HG03432 (cell line): ENCODE data around the gene OR14I1.

Experiments
- ATAC-seq: cut with Tn5 transposase; IDR thresholded peaks from one replicate; pipeline ENCODE4 v1.9.1; 2021; ENCODE audit warnings: mild to moderate bottlenecking, moderate library complexity; ENCODE audit not compliant: unreplicated experiment

The OR14I1 gene

DNA sequence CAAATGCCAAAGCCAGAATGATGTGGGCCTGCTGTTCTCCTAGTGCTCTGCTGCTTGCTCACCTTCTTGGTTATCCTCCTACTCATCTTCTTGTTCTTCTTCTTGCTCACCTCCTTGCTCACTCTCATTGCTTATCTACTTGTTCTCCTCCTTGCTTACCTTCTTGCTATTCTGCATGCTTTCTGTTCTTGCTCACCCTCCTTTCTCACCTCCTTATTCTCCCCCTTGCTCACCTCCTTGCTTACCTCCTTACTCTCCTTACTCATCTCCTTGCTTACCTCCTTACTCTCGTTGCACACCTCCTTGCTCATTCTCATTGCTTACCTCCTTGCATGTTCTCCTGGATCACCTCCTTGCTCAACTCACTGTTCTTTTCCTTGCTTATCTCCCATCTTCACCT lies at the start of gene OR14I1:
Gene OR14I1, minus strand, starts transcription at position 53 of the 400 bp plus-strand sequence.
- no peak for ATAC-seq

DNA sequence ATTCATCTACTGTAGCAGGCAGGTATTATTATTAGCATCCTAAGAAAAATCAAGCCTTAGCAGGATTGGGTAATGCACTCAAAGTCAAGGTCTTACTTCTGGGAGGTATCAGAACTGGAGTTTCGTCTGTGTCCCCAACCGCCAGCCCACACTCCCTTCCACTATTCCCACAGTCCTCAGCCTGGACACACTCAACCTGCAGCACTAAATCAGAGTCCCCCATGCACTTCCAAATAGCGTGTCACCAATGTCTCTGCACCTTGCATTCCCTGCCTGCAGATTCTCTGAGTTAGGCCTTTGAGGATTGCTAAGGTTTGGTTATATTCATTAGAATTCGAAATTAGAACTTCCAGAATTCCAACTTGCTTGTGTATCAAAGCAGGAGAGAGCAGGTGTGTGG lies 49.1 kb upstream of the OR14I1 start:
- no peak for ATAC-seq

GRCh38 chr1:248751142-248751541 lies 48.6 kb upstream of the OR14I1 start:
- ATAC-seq, result no peak

GRCh38 chr1:248750496-248750895 lies 47.9 kb upstream of the OR14I1 start:
- ATAC-seq, result no peak

GRCh38 chr1:248748211-248748610 lies 45.6 kb upstream of the OR14I1 start:
- no peak for ATAC-seq

DNA sequence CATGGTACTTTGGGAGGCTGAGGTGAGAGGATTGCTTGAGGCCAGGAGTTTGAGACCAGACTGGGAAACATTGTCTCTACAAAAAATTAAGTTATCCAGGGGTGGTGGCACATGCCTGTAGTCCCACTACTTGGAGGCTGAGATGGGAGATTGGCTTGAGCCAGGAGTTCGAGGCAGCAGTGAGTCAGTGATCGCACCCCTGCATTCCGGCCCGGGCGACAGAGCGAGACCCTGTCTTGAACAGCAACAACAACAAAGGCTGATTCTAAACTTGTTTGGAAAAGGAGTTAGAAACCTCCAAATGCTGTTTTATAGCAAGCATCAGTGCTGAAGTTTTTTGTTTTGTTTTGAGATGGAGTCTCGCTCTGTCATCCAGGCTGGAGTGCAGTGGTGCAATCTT lies 38.3 kb upstream of the OR14I1 start:
- ATAC-seq, result no peak

DNA sequence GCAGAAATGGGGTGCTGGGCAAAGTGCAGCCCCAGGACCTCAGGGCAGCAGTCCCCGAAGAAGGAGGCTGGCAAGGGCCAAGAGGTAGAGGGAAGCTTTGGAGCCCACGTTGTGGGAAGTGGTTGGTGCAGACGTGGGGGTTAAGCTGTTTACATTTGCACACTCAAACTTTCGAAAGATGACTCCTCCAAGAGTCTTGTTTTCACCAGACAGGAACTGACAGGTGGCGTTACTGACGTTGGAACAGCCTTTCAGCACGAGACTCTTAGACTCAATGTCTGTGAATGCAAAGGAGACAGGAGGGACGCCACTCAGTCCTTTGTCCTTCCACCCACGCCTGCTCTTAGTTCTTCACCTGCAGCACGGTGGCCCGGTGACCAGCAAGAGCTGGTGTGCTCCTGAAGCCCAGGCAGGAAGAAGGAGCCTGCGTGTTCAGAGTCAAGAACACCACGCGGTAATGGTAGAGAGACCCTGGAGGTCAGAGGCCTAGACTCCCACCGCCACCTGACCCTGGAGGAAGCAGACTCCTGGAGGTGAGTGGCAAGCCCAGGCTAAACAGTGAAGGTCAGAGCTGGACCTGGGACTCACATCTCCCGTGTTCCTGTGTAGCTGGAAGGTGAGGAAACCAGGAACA lies 37.1 kb upstream of the OR14I1 start:
- ATAC-seq, result no peak

DNA sequence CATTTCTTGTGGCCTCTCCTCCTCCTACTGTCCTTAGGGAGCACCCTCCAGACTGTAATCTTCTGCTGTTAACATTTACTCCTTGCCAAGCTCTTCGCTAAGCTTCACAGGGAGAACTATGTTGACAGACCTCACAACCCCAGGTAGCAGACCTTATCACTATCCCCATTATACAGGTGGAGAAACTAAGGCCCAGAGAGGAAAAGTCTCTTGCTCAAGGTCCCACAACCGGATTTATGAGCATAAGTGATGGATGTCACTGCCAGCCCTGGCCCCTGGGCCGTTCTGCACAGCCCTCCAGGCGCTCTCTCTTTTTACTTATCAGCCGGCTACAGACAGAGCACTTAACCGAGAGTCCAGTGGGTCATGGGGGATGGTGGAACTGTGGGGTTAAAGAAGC lies 34.9 kb upstream of the OR14I1 start:
- no peak for ATAC-seq

GRCh38 chr1:248736977-248737376 lies 34.4 kb upstream of the OR14I1 start:
- no peak for ATAC-seq

DNA sequence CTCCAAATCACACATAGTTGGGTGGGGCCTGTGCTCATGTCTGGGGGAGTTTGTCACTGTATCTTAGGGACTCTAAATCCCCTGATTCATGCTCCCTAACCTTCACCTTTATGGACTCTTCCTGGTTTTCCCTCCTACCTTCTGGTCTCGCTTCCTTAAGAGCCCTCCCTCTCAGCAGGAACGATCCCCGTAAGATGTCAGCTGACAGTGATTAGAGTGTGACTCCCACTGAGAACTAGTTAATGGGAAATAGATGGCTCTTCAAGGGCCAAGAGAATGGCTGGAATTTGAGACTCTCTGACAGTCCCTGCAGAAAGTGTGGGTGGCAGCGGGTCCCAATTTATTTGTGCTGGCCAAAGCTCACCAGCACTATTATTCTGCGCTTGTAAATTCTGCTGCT lies 31.0 kb upstream of the OR14I1 start:
- ATAC-seq, result no peak

- ATAC-seq, result no peak
Observed at GRCh38 chr1:248730507-248731335, 28.2 kb upstream of the OR14I1 start.

DNA sequence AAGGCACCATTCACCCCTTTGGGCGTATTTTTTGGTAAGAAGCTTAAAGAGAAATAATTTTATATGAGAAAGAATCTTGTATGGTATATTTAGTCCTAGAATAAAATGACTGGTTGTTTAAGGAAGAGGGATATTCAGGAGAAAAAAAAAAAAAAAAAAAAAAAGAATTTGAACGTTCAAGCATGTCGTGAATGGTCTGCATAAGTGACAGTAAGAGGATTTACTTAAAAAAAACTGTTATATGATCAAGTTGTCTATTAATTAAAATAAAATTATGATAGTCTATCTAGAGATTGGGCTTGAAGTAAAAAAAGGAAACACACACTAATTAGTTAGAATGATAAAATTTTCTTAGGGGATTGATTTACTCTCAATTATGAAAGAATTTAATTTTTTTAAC lies 11.7 kb upstream of the OR14I1 start:
- no peak for ATAC-seq

DNA sequence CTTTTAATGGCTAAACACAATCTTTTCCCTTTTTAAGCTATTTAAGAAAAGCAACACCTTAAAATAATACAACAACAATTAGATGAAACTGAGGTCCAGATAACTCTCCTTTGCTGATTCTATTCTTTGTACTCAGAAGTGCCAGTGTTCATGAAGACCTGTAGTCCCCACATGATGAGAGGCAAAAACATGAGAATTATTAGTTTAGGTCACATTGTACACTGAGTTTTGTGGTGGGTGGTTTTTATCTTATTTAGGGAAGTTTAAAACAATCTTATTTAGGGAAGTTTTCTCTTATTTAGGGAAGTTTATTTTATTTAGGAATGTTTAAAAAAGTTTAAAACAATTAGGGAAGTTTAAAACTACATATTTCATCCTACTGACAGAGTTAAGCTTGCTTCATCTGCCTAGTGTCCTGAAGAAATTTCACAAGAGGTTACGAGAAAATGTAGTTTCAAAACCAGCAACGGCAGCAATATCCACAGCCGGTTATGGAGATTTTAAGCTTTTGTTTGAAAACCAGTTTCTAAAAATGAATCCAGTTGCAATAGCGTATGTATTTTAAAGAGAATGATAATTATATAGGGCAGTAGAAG lies 7.8 kb upstream of the OR14I1 start:
- no peak for ATAC-seq

DNA sequence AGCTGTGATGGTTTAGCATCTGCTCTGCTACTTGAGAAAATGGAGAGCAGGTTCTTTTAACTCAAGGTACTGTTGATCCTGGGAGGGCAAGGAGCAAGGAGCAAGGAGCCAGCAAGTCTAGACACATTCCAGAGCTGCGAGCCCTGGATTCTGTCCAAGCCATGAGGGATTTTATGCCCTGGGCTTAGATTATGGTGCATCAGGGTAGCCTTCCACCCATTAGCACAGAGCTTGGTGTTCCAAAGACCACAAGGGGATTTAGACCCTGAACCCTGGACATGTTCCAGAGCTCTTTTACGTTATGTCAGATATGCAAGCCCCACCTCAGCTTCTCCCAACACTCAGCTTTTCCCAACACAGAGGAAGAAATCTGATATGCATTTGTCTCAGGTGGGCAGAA lies 2.0 kb upstream of the OR14I1 start:
- no peak for ATAC-seq

DNA sequence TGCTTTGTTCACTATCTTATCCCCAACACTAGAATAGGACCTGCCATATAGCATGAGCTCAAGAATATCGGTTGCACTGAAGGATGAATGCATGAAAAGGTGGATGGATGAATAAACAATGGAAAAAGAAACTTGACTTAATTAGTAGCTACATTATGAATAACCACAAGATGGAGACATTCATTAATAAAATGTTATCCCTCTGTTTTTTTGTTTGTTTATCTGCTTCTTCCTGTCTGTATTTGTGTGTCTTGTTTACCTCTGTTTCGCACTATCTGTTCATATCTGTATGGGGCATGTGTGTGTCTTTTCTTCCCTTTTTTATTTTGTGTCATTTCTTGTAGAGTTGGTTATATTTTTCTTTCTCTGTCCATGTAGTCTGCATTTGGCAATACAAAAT lies 1.1 kb upstream of the OR14I1 start:
- no peak for ATAC-seq

- no peak for ATAC-seq
Observed at GRCh38 chr1:248699099-248699498, 3.5 kb downstream of the OR14I1 start.

- ATAC-seq, result no peak
Observed at GRCh38 chr1:248697907-248698306, 4.7 kb downstream of the OR14I1 start.

GRCh38 chr1:248696774-248697173 lies 5.8 kb downstream of the OR14I1 start:
- ATAC-seq, result no peak

- peak; percentile 55 for ATAC-seq
Observed at GRCh38 chr1:248696261-248696660, 6.3 kb downstream of the OR14I1 start.

- ATAC-seq, result no peak
Observed at GRCh38 chr1:248695451-248696132, 7.0 kb downstream of the OR14I1 start.

- no peak for ATAC-seq
Observed at GRCh38 chr1:248691567-248692155, 10.9 kb downstream of the OR14I1 start.
